Measurements from ENCODE around the gene PLXNC1.

The PLXNC1 gene

DNA sequence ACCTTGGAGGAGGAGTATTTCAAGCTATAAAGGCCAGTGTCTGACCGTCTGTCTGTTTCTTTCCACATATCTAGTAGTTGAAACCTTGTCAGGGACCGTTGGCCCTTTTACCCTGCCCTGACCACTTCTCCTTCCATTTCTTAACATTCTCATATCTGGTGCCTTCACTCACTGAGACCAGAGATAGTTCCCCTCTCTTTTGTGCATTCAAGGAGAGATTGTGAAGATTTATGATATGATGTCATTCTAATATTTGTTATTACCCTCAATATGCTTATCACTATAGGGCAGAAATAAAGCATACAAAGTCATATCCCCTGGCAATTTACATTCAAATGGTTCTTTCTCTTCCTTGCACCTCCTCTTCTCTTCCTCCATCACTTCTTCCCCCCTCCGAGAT lies 83.3 kb downstream of the PLXNC1 start:
- H3K27me3 ChIP-seq (replicated peaks) = peaks cover 3% of the 10 kb centered on the region
- no peak overlapping the region for H3K4me3 ChIP-seq (ENCODE audit: low read depth, low read length)
- H3K36me3 ChIP-seq (replicated peaks) = no peaks in the 10 kb centered on the region
- DNase-seq = no peak
- in situ Hi-C loops (cut with HindIII; ENCODE audit: low pct_ligation_motif_present, low sequenced_read_pairs) = no loop called here
- H3K27ac ChIP-seq = no peak overlapping the region
- TF ChIP-seq, protein P1, sequence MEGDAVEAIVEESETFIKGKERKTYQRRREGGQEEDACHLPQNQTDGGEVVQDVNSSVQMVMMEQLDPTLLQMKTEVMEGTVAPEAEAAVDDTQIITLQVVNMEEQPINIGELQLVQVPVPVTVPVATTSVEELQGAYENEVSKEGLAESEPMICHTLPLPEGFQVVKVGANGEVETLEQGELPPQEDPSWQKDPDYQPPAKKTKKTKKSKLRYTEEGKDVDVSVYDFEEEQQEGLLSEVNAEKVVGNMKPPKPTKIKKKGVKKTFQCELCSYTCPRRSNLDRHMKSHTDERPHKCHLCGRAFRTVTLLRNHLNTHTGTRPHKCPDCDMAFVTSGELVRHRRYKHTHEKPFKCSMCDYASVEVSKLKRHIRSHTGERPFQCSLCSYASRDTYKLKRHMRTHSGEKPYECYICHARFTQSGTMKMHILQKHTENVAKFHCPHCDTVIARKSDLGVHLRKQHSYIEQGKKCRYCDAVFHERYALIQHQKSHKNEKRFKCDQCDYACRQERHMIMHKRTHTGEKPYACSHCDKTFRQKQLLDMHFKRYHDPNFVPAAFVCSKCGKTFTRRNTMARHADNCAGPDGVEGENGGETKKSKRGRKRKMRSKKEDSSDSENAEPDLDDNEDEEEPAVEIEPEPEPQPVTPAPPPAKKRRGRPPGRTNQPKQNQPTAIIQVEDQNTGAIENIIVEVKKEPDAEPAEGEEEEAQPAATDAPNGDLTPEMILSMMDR (IDR thresholded peaks at IDR 0.05; ENCODE audit: low read depth, low read length, missing control alignments) = no peak

DNA sequence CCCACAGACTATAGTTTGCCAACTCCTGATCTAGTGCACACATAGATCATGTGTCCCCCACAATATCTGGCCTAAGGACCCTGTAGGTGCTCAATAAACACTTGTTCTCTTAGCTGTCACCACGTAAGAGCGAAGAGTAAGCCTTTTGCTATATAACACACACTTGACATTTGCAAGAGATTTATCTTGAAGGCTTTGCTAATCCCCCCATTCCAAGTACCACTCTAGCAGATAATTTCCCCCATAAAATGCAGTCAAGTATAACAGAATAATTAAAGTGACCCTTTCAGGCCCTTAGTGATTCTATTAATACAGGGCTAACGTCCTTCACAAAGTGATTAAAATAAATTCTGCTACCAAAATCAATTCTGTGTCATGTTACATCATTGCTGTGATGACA lies 87.5 kb downstream of the PLXNC1 start:
- DNase-seq = no peak
- Histone ChIP-seq H3K4me3 (ENCODE audit: low read depth, low read length) (no peak overlapping the region), H3K27ac (no peak overlapping the region), H3K27me3 (replicated peaks) (no peaks in the 10 kb centered on the region), H3K36me3 (replicated peaks) (no peaks in the 10 kb centered on the region)
- in situ Hi-C loops (cut with HindIII; ENCODE audit: low pct_ligation_motif_present, low sequenced_read_pairs) = no loop called here
- TF ChIP-seq, protein P1 (IDR thresholded peaks at IDR 0.05; ENCODE audit: low read depth, low read length, missing control alignments) = no peak

DNA sequence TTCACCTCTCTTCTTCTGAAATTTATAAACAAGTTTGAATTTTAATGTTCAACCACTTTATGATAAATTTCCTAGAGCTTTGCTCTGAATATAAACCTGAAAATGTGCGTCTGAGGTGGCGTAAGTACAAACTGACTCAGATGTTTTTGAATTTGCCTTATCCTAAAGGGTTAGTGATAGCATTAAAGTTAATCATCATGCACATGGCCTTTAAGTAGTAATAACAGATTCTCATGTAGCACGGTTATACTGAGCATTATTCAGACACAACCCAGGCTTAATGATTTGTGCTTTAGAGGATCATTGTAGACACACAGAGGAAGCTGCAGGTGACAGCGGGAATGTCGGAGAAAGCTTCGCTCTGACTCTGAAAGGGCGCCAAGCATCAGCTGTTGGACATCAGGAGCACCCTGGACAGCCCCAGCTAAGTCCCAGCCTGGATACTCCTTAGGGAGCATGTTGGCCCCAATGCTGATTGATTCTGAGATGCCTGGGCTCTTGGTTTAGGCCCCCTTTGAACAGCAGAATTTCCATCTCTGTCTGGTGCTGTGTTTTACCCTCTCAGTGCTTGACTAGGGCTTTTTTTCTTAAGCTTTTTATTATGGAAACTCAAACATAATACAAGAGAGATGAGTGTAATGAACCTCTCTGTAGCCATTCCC lies 91.1 kb downstream of the PLXNC1 start:
- Histone ChIP-seq H3K27me3 (replicated peaks) (no peaks in the 10 kb centered on the region), H3K27ac (no peak overlapping the region), H3K4me3 (ENCODE audit: low read depth, low read length) (no peak overlapping the region), H3K36me3 (replicated peaks) (no peaks in the 10 kb centered on the region)
- TF ChIP-seq, protein P1 (IDR thresholded peaks at IDR 0.05; ENCODE audit: low read depth, low read length, missing control alignments) = no peak
- DNase-seq = no peak
- in situ Hi-C loops (cut with HindIII; ENCODE audit: low pct_ligation_motif_present, low sequenced_read_pairs) = no loop called here

DNA sequence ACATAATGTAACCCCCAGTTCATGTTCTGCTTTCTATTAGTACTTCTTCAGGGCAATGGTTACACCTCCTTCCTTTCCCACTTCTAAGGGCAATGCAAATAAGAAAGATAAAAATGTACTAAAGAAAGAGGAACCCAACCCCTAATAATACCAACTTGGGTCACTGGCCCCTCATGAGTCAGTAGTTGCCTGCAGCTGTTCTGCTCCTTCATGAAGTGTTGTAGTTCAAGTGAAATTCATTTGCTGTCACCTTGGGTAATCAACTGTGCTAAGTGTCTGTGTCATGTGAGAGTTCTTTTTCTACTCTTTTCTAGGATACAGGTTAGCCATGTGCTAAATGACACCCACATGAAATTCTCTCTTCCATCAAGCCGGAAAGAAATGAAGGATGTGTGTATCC lies 91.8 kb downstream of the PLXNC1 start:
- in situ Hi-C loops (cut with HindIII; ENCODE audit: low pct_ligation_motif_present, low sequenced_read_pairs) = no loop called here
- TF ChIP-seq, protein P1 (IDR thresholded peaks at IDR 0.05; ENCODE audit: low read depth, low read length, missing control alignments) = no peak
- Histone ChIP-seq H3K27me3 (replicated peaks) (no peaks in the 10 kb centered on the region), H3K4me3 (ENCODE audit: low read depth, low read length) (no peak overlapping the region), H3K27ac (no peak overlapping the region), H3K36me3 (replicated peaks) (no peaks in the 10 kb centered on the region)
- DNase-seq = no peak

DNA sequence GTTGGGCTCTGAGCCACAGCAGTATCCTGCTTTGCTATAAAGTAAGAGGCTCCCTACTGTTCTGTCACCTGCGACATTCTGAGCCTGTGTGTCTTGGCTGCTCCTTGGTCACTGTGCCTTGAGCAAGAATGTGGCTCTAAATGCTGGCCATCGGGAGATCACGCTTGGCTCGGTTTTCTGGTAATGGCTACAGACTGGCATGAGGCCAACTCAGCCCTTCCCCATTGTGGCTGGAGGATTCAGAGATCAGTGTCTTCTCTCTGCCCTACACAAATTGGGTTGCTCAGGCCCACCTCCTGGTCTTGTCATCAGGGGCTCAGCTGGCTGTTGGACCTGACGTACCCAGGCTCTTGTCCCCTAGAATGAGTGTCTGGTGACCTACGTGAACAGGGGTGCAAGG lies 94.5 kb downstream of the PLXNC1 start:
- in situ Hi-C loops (cut with HindIII; ENCODE audit: low pct_ligation_motif_present, low sequenced_read_pairs) = no loop called here
- TF ChIP-seq, protein P1 (IDR thresholded peaks at IDR 0.05; ENCODE audit: low read depth, low read length, missing control alignments) = no peak

More for the DNA sequence above, 94.5 kb downstream of the PLXNC1 start:
- H3K36me3 ChIP-seq (replicated peaks) = no peaks in the 10 kb centered on the region
- DNase-seq = no peak
- H3K27ac ChIP-seq = no peak overlapping the region
- no peaks in the 10 kb centered on the region for H3K27me3 ChIP-seq (replicated peaks)
- no peak overlapping the region for H3K4me3 ChIP-seq (ENCODE audit: low read depth, low read length)
